NCI-H510A treated with DMSO at 0.1 percent for 48 hours (cell line): ENCODE measurements around the gene LMLN.
A peak's percentile ranks its signal among the peaks of the same experiment; 100 is the strongest.
"Not testable (repeated sequence)": the region's sequence is repeated elsewhere in the genome, so short reads cannot be mapped to it uniquely, and the experiment has no call there.

Source experiments
- DNase-seq: peaks from one replicate; lab custom pipeline; 2025; lab: John Stamatoyannopoulos, UW

The LMLN gene

GRCh38 chr3:198079771-198080520 is 119.9 kb downstream of the LMLN start:
- DNase-seq = no peak

GRCh38 chr3:198080521-198081384 is 120.7 kb downstream of the LMLN start:
- DNase-seq = peak; percentile 65

- no peak for DNase-seq
Measured at GRCh38 chr3:198081421-198081844, 121.4 kb downstream of the LMLN start.

- DNase-seq = not testable (repeated sequence)
Measured at GRCh38 chr3:198082226-198082625, 122.2 kb downstream of the LMLN start.

GRCh38 chr3:198088421-198088955 is 128.5 kb downstream of the LMLN start:
- DNase-seq = no peak

GRCh38 chr3:198090795-198091332 is 130.8 kb downstream of the LMLN start:
- no peak for DNase-seq

GRCh38 chr3:198092276-198092675 is 132.3 kb downstream of the LMLN start:
- no peak for DNase-seq

GRCh38 chr3:198093112-198093679 is 133.2 kb downstream of the LMLN start:
- DNase-seq = no peak
